K562 (cell line): Measurements from ENCODE around the gene TMEM135. TPM values are rescaled to one million over a fixed set of nuclear protein-coding genes. Genes with fewer than 3 reads are reported as not detected.

Source experiments
- CCNT2 ChIP-seq: IDR thresholded peaks from 2 replicates; pipeline ENCODE4 v1.6.1; 2011; ENCODE audit warnings: borderline replicate concordance, low read depth, mild to moderate bottlenecking, moderate library complexity, mixed read lengths, low read length; ENCODE audit not compliant: insufficient read length; ENCODE audit errors: extremely low read depth
- DPF2 ChIP-seq: fragments of 450-650 bp; IDR thresholded peaks from 2 replicates; pipeline ENCODE4 v1.6.1; 2016
- EGR1 ChIP-seq: fragments of 450-650 bp; conservative IDR thresholded peaks from 2 replicates; pipeline ENCODE4 v1.6.1; 2017; ENCODE audit warnings: mild to moderate bottlenecking
- ELF1 ChIP-seq: fragments of 200-800 bp; sonication (Bioruptor generic); IDR thresholded peaks from 2 replicates; pipeline ENCODE4 v1.6.1; 2016; ENCODE audit warnings: missing genetic modification characterization, missing compliant biosample characterization
- HDAC1 ChIP-seq, 2 experiments: fragments of 450-650 bp; IDR thresholded peaks; 2 replicates each; pipeline ENCODE4 v1.6.1; 2016 to 2017; ENCODE audit warnings: inconsistent platforms in 1 of 2, mild to moderate bottlenecking in 1 of 2, moderate library complexity in 1 of 2
- HLTF ChIP-seq: fragments of 450-650 bp; IDR thresholded peaks from 2 replicates; pipeline ENCODE4 v1.6.1; 2016
- ILK ChIP-seq: fragments of 450-650 bp; IDR thresholded peaks from 2 replicates; pipeline ENCODE4 v1.6.1; 2016; ENCODE audit warnings: missing genetic modification characterization, low read depth, mild to moderate bottlenecking, missing compliant biosample characterization, moderate library complexity, borderline replicate concordance
- L3MBTL2 ChIP-seq: fragments of 450-650 bp; IDR thresholded peaks from 2 replicates; pipeline ENCODE4 v1.6.1; 2016; ENCODE audit warnings: mild to moderate bottlenecking, moderate library complexity
- MXI1 ChIP-seq: IDR thresholded peaks from 2 replicates; pipeline ENCODE4 v1.6.1; 2011; ENCODE audit warnings: low read depth, mild to moderate bottlenecking, improper control_type of control experiment, low read length
- MYC ChIP-seq, 2 experiments: fragments of 250-450 bp in 1 of 2; sonication (Bioruptor Pico) in 1 of 2; IDR thresholded peaks; 2 replicates each; pipeline versions ENCODE4 v1.5.1 to v1.6.1; 2012 to 2021; ENCODE audit warnings: low read depth in 2 of 2, borderline replicate concordance in 1 of 2, improper control_type of control experiment in 1 of 2, low read length in 1 of 2, mild to moderate bottlenecking in 1 of 2, moderate library complexity in 1 of 2
- NCOA1 ChIP-seq: fragments of 450-650 bp; IDR thresholded peaks from 2 replicates; pipeline ENCODE4 v1.6.1; 2016; ENCODE audit warnings: low read depth
- PTRF ChIP-seq: fragments of 450-650 bp; IDR thresholded peaks from 2 replicates; pipeline ENCODE4 v1.6.1; 2016; ENCODE audit warnings: mild to moderate bottlenecking, missing genetic modification characterization, missing compliant biosample characterization
- TBL1XR1 ChIP-seq, 2 experiments: IDR thresholded peaks; 2 replicates each; pipeline ENCODE4 v1.6.1; 2012; ENCODE audit warnings: improper control_type of control experiment in 2 of 2, low read length in 2 of 2, mild to moderate bottlenecking in 1 of 2
- ZEB2 ChIP-seq: fragments of 450-650 bp; IDR thresholded peaks from 2 replicates; pipeline ENCODE4 v1.6.1; 2016
- polyA plus RNA-seq, 8 experiments: library from polyadenylated mRNA; depleted of rRNA in 4 of 8; stranded (reverse) in 5 of 8; unstranded in 3 of 8; fragments of >200 nt; fragmentation: Nextera tagmentation in 2 of 8; fragmentation: Illumina TruSeq in 1 of 8; extraction: Ambion mirVana in 2 of 8; extraction: Trizol in 1 of 8; gene quantifications; 2 replicates each; pipeline versions ENCODE4 v1.2.1 to v1.2.3, GENCODE V29; 2011 to 2014; ENCODE audit warnings: inconsistent platforms in 1 of 8, missing spikeins in 1 of 8
- total RNA-seq, 7 experiments: library from RNA; depleted of rRNA in 6 of 7; stranded (reverse); fragments of >200 nt in 6 of 7; fragmentation: Illumina TruSeq in 2 of 7; extraction: Trizol in 2 of 7; gene quantifications; 2 replicates each; pipeline versions ENCODE4 v1.2.1 to v1.2.3, GENCODE V29; 2011 to 2021; ENCODE audit warnings: low replicate concordance in 1 of 7
- TF ChIP-seq, protein P1 (sequence below), 2 experiments: fragments of 450-650 bp; conservative IDR thresholded peaks; 2 replicates each; pipeline ENCODE4 v1.6.1; 2017; ENCODE audit warnings: mild to moderate bottlenecking in 2 of 2, moderate library complexity in 2 of 2
- TF ChIP-seq, protein P2 (sequence below): fragments of 200-800 bp; sonication (Bioruptor generic); IDR thresholded peaks from 2 replicates; pipeline ENCODE4 v1.6.1; 2017; ENCODE audit warnings: missing genetic modification characterization, missing compliant biosample characterization
- TF ChIP-seq, protein P3 (sequence below): sonication (generic); formaldehyde crosslinking; IDR thresholded peaks from 2 replicates; pipeline ENCODE4 v1.8.1; 2023; ENCODE audit warnings: missing genetic modification reagents, mild to moderate bottlenecking, borderline replicate concordance
- TF ChIP-seq, protein P4 (sequence below), 2 experiments: fragments of 450-650 bp; IDR thresholded peaks; 2 replicates each; pipeline ENCODE4 v1.6.1; 2016

TMEM135 gene
- total and polyA plus RNA-seq, 9 of the 15 experiments (the other 6 are each of a cell fraction or from before 2014, with no cell fraction given) = 17.3 to 53.6 (median 24.9) TPM

DNA sequence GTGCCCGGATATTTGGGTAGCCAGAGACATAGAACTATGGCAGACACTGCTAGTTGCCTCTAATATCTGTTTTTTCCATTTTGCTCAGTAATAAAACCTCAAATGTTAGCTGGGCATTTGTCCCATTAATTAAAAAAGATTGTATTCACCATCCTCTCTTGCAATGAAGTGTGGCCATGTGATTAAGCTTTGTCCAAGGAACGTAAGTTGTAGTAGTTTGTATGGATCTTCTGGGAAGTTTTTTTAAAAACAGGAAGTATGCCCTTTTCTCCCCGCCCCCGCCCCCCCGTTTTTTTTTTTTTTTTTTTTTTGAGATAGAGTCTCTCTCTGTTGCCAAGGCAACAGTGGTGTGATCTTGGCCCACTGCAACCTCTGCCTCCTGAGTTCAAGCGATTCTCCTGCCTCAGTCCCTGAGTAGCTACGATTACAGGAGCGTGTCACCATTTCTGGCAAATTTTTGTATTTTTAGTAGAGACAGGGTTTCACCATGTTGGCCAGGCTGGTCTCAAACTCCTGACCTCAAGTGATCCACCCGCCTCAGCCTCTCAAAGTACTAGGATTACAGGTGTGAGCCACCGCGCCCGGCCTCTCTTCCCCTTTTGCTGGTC is 1.7 kb upstream of the TMEM135 start (continued):
- TF ChIP-seq, protein P1, sequence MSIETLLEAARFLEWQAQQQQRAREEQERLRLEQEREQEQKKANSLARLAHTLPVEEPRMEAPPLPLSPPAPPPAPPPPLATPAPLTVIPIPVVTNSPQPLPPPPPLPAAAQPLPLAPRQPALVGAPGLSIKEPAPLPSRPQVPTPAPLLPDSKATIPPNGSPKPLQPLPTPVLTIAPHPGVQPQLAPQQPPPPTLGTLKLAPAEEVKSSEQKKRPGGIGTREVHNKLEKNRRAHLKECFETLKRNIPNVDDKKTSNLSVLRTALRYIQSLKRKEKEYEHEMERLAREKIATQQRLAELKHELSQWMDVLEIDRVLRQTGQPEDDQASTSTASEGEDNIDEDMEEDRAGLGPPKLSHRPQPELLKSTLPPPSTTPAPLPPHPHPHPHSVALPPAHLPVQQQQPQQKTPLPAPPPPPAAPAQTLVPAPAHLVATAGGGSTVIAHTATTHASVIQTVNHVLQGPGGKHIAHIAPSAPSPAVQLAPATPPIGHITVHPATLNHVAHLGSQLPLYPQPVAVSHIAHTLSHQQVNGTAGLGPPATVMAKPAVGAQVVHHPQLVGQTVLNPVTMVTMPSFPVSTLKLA (conservative IDR thresholded peaks at IDR 0.05) = 0 out of 4 replicates have a peak, but pooled peaks of 1 of the 2 experiments have one; percentile 25
- TF ChIP-seq MXI1 (peak; percentile 63), DPF2 (peak; percentile 61; the same call in 1 of the 2 replicates), NCOA1 (0 out of 2 replicates have a peak, but pooled peaks have one; percentile 12), ZEB2 (peak; percentile 62; the same call in 1 of the 2 replicates), CCNT2 (no peak), PTRF (no peak), EGR1 (peak; percentile 85), TBL1XR1 (IDR thresholded peaks at IDR 0.05; ENCODE audit: low read length in 2 of 2) (0 out of 4 replicates have a peak, but pooled peaks of 1 of the 2 experiments have one; percentile 13), HLTF (0 out of 2 replicates have a peak, but pooled peaks have one; percentile 24), L3MBTL2 (peak; percentile 26), HDAC1 (IDR thresholded peaks at IDR 0.05) (no peak), ELF1 (tag) (peak; percentile 81), MYC (IDR thresholded peaks at IDR 0.05; ENCODE audit: low read depth, low read length) (0 out of 2 replicates have a peak, but pooled peaks have one; percentile 39), MYC (CRISPR knock-in tag; IDR thresholded peaks at IDR 0.05; ENCODE audit: borderline replicate concordance, low read depth) (no peak), ILK (tag) (0 out of 2 replicates have a peak, but pooled peaks have one; percentile 22)
- TF ChIP-seq, protein P2, sequence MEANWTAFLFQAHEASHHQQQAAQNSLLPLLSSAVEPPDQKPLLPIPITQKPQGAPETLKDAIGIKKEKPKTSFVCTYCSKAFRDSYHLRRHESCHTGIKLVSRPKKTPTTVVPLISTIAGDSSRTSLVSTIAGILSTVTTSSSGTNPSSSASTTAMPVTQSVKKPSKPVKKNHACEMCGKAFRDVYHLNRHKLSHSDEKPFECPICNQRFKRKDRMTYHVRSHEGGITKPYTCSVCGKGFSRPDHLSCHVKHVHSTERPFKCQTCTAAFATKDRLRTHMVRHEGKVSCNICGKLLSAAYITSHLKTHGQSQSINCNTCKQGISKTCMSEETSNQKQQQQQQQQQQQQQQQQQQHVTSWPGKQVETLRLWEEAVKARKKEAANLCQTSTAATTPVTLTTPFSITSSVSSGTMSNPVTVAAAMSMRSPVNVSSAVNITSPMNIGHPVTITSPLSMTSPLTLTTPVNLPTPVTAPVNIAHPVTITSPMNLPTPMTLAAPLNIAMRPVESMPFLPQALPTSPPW (CRISPR knock-in tag) = peak; percentile 99
- TF ChIP-seq, protein P3, sequence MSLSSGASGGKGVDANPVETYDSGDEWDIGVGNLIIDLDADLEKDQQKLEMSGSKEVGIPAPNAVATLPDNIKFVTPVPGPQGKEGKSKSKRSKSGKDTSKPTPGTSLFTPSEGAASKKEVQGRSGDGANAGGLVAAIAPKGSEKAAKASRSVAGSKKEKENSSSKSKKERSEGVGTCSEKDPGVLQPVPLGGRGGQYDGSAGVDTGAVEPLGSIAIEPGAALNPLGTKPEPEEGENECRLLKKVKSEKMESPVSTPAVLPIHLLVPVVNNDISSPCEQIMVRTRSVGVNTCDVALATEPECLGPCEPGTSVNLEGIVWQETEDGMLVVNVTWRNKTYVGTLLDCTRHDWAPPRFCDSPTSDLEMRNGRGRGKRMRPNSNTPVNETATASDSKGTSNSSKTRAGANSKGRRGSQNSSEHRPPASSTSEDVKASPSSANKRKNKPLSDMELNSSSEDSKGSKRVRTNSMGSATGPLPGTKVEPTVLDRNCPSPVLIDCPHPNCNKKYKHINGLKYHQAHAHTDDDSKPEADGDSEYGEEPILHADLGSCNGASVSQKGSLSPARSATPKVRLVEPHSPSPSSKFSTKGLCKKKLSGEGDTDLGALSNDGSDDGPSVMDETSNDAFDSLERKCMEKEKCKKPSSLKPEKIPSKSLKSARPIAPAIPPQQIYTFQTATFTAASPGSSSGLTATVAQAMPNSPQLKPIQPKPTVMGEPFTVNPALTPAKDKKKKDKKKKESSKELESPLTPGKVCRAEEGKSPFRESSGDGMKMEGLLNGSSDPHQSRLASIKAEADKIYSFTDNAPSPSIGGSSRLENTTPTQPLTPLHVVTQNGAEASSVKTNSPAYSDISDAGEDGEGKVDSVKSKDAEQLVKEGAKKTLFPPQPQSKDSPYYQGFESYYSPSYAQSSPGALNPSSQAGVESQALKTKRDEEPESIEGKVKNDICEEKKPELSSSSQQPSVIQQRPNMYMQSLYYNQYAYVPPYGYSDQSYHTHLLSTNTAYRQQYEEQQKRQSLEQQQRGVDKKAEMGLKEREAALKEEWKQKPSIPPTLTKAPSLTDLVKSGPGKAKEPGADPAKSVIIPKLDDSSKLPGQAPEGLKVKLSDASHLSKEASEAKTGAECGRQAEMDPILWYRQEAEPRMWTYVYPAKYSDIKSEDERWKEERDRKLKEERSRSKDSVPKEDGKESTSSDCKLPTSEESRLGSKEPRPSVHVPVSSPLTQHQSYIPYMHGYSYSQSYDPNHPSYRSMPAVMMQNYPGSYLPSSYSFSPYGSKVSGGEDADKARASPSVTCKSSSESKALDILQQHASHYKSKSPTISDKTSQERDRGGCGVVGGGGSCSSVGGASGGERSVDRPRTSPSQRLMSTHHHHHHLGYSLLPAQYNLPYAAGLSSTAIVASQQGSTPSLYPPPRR = no peak
- TF ChIP-seq, protein P4, sequence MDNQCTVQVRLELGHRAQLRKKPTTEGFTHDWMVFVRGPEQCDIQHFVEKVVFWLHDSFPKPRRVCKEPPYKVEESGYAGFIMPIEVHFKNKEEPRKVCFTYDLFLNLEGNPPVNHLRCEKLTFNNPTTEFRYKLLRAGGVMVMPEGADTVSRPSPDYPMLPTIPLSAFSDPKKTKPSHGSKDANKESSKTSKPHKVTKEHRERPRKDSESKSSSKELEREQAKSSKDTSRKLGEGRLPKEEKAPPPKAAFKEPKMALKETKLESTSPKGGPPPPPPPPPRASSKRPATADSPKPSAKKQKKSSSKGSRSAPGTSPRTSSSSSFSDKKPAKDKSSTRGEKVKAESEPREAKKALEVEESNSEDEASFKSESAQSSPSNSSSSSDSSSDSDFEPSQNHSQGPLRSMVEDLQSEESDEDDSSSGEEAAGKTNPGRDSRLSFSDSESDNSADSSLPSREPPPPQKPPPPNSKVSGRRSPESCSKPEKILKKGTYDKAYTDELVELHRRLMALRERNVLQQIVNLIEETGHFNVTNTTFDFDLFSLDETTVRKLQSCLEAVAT (IDR thresholded peaks at IDR 0.05) = no peak
